OCI-LY1 (cell line): ENCODE data around the gene ARHGEF28.

Source experiments
- EZH2 ChIP-seq: fragments of 200-600 bp; sonication (generic), shearing (Covaris generic); IDR thresholded peaks from 2 replicates; pipeline ENCODE4 v1.8.0; 2017; ENCODE audit warnings: borderline replicate concordance, mixed run types, mild to moderate bottlenecking, antibody characterized with exemption, low read length, moderate library complexity, mixed read lengths
- TF ChIP-seq, protein P1 (sequence below): fragments of 200-600 bp; sonication (generic), shearing (Covaris generic); IDR thresholded peaks from 2 replicates; pipeline ENCODE4 v1.5.1; 2017; ENCODE audit warnings: mild to moderate bottlenecking, antibody characterized with exemption, low read length, moderate library complexity, mixed read lengths

DNA sequence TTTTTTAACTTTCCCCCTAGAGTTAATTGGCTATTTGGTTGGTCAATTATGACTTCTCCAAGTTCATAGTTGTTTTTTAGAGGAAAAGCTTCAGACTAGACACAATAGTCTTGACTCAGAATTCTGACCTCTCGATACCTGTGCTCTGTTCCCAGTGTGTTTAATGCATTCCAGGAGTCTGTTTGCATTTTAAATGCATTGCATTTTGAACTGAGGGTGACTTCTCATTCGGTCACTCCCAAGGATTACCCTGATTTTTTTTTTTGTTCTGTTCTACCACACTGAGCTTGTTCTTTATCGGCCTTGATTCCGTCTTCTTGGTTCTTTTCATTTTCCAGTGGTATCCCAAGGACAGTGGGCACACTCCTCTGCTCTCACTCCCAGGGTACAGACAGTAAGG lies 16.3 kb downstream of the ARHGEF28 start:
- TF ChIP-seq, protein P1, sequence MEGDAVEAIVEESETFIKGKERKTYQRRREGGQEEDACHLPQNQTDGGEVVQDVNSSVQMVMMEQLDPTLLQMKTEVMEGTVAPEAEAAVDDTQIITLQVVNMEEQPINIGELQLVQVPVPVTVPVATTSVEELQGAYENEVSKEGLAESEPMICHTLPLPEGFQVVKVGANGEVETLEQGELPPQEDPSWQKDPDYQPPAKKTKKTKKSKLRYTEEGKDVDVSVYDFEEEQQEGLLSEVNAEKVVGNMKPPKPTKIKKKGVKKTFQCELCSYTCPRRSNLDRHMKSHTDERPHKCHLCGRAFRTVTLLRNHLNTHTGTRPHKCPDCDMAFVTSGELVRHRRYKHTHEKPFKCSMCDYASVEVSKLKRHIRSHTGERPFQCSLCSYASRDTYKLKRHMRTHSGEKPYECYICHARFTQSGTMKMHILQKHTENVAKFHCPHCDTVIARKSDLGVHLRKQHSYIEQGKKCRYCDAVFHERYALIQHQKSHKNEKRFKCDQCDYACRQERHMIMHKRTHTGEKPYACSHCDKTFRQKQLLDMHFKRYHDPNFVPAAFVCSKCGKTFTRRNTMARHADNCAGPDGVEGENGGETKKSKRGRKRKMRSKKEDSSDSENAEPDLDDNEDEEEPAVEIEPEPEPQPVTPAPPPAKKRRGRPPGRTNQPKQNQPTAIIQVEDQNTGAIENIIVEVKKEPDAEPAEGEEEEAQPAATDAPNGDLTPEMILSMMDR = no peak
- no peak for TF ChIP-seq EZH2
